Mononuclear cell (primary cell): ENCODE data around the gene MMP15. TPM values are rescaled to one million over a fixed set of nuclear protein-coding genes. Genes with fewer than 3 reads are reported as not detected.
"Not testable (repeated sequence)": the region's sequence is repeated elsewhere in the genome, so short reads cannot be mapped to it uniquely, and the experiment has no call there.

Source experiments
- H3K27me3 ChIP-seq: 2 replicates; pipeline ENCODE4 v1.6.0; 2011; ENCODE audit warnings: low read length, control low read depth; ENCODE audit not compliant: insufficient read depth
- H3K4me1 ChIP-seq: 2 replicates; pipeline ENCODE4 v1.5.1; 2011; ENCODE audit warnings: mild to moderate bottlenecking, low read length, control low read depth; ENCODE audit not compliant: insufficient read depth
- H3K4me3 ChIP-seq: 2 replicates; pipeline ENCODE4 v1.5.1; 2011; ENCODE audit warnings: mild to moderate bottlenecking, low read length, moderate library complexity
- H3K9me3 ChIP-seq: 2 replicates; pipeline ENCODE4 v1.5.1; 2011; ENCODE audit warnings: low read depth, mild to moderate bottlenecking, control low read depth, low read length
- total RNA-seq: library from RNA; depleted of rRNA; stranded (reverse); fragments of >200 nt; gene quantifications from one replicate; pipeline ENCODE4 v1.2.3, GENCODE V29; 2012

Gene MMP15
- total RNA-seq = 0.10 TPM

GRCh38 chr16:58025351-58026138 lies at the start of gene MMP15:
TSS of gene MMP15 (plus strand) at chr16:58025754. CDS start at chr16:58026351, 597 bp downstream.
- Histone ChIP-seq H3K4me3 (peak within 1 kb of the TSS; percentile 45), H3K9me3 (no peaks in the 10 kb centered on the region), H3K27me3 (peaks cover 15% of the 10 kb centered on the region), H3K4me1 (peaks cover 30% of the 10 kb centered on the region)

DNA sequence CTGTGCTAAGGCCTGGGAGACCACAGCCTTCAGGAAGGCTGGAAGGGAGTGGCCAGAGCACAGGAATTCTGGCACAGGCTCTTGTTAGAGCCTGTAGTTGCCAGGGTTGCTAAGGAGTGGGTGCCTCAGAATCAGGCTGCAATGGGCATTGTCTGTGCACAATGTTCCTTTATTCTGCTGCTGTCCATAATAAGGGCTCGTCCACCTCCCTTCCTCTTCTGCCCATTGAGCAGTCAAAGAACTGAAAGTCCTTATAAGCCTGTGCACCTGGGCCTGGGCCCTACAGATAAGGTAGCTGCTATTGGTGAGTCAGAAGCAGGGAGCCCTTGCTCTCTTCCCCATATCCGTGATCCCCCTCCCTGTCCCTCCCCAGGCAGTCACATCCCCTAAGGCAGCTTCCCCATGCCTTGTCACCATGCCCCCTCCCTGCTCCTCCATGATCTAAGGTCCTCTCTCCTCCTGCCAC lies 49.2 kb upstream of the MMP15 start:
- Histone ChIP-seq H3K4me3 (no peak overlapping the region), H3K27me3 (no peaks in the 10 kb centered on the region), H3K9me3 (no peaks in the 10 kb centered on the region), H3K4me1 (no peaks in the 10 kb centered on the region)

DNA sequence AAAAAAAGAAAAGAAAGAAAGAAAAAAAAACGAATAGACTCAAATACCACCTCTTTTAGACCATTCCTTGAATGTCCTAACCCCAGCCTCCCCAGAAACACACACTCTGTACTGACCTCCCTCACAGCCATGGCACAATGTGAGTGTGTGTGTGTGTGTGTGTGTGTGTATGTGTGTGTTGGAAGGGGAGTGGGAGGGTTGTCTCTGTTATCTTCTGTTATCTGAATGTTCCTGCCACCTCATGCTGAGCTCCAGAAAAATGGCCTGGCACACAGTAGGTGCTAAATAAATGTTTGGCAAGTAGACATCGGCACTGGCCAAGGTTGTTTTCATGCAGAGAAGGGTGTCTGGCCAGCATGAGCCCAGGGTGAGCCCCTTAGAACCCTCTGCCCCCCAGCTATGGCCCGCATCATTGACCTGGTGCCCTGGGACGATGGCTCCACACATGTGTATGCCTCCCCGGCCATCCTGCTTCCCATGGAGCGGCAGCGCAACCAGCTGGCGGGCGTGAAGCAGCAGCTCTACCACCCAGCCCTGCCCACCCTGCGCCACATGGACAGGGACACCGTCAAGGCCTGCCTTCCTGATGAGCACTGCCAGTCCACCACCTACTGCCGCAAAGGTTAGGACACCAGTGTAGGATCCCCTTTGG lies 48.0 kb upstream of the MMP15 start:
- Histone ChIP-seq H3K4me1 (no peaks in the 10 kb centered on the region), H3K9me3 (no peaks in the 10 kb centered on the region), H3K27me3 (no peaks in the 10 kb centered on the region), H3K4me3 (no peak overlapping the region)

- not testable (repeated sequence) for H3K27me3 ChIP-seq, H3K4me1 ChIP-seq, H3K4me3 ChIP-seq, H3K9me3 ChIP-seq
Measured at GRCh38 chr16:57978070-57978465, 47.5 kb upstream of the MMP15 start.

DNA sequence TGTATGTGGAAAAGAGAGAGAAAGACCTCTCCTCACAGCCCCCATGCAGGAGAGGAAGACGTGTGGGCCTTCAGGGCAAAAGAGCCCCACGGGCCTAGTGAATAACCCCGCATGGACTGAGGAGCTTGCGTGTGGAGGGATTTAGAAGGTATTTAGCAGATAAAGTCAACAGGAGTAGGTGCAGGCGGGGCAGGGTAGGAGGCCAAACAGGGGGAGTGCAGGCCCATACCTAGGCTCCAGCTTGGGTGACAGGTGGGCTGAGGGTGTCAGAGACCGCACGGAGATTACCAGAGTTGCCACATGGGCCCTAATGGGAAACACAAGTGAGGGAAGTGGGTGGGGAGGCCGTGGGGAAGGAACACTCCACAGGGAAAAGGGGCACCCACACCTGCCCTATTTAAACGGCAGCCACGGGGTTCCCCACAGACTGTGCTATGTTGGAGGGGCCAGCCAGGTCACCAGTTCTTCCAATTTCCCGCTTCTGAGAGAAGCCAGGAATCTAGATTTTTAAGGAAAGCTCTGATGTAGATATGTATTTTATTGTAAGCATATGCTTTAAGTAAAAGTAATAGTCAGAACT lies 46.5 kb upstream of the MMP15 start:
- Histone ChIP-seq H3K27me3 (no peaks in the 10 kb centered on the region), H3K9me3 (no peaks in the 10 kb centered on the region), H3K4me1 (peaks cover 2% of the 10 kb centered on the region), H3K4me3 (no peak overlapping the region)

DNA sequence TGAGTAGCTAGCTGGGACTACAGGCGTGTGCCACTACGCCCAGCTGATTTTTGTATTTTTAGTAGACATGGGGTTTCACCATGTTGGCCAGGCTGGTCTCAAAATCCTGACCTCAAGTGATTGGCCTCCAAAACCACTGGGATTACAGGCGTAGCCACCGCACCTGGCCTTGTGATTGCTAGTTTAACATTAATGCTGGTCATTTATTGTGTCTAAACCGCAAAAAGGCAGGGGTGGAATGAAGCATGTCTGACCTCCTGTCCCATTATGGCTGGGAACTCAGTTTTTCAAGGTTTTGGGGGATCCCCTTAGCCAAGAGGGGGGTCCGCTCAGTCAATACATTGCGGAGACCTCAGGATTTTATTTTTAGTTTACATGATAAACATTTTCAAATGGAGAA lies 43.9 kb upstream of the MMP15 start:
- Histone ChIP-seq H3K4me3 (no peak overlapping the region), H3K4me1 (peaks cover 13% of the 10 kb centered on the region), H3K27me3 (no peaks in the 10 kb centered on the region), H3K9me3 (no peaks in the 10 kb centered on the region)

DNA sequence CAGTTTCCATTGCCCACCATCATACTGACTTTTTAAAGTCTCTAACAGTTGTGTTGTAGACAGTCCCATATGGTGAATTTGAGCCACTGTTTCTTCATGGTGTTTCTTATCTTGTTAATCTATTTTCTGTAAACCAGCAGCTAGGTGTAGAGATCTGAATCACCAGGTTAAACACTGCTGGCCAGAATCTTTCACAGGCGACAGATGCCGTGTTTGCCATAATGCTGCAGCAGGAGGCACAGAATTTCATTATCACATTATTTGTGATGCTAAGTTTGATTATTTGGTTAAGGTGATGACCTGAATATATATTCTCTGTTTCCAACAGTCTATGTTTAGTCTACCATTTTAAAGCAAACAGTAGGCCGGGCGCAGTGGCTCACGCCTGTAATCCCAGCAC lies 43.2 kb upstream of the MMP15 start:
- Histone ChIP-seq H3K4me1 (peaks cover 13% of the 10 kb centered on the region), H3K9me3 (no peaks in the 10 kb centered on the region), H3K4me3 (no peak overlapping the region), H3K27me3 (no peaks in the 10 kb centered on the region)

GRCh38 chr16:57984443-57985203 lies 40.9 kb upstream of the MMP15 start:
- H3K4me1 ChIP-seq = peaks cover 13% of the 10 kb centered on the region
- H3K9me3 ChIP-seq = no peaks in the 10 kb centered on the region
- H3K4me3 ChIP-seq = peak overlapping the region; percentile 40
- H3K27me3 ChIP-seq = no peaks in the 10 kb centered on the region

DNA sequence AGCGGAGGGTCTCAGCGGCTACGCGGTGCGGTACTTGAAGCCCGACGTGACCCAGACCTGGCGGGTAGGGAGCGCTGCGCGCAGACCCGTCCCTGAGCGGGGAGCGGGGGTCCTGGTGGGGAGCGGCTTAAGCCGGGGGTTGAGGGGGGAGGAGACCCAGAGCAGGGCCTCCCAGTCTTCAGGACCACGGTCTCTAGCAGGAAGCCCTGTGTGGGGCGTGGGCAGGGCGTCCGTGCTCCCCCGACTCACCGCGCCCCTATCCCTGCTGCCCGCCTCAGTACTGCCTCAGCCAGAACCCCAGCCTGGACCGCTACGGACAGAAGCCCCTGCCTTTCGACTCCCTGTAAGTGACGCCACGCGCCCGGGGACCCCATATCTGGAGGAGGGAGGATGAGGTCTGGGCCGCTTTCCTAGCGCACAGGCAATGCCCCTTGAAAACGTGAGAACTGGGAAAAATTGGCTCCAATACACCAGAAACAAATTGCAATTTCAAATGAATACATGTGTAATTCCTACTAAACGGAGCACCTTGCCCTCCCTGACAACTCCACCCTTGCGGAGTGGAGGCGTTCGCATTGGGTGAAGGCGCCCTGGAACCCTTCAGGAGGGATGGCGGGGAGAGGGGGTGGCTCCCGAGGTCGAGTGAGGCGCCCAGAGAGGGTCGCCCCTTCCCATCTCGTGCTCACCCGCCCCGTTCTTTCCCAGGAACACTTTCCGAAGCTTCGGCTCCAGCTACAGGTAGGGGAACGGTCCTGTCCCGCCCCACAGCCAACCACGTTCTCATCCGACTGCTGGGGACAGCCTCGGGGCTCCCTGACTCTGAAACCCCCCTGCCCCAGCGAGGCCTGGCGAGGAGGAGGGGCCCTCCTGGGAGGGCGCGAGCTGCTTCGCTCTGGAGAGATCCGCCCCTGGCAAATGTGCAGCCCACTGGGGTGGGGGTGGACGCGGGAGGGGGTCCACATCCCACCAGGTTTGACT lies 40.1 kb upstream of the MMP15 start:
- Histone ChIP-seq H3K4me1 (peaks cover 13% of the 10 kb centered on the region), H3K4me3 (peak overlapping the region; percentile 40), H3K27me3 (no peaks in the 10 kb centered on the region)

DNA sequence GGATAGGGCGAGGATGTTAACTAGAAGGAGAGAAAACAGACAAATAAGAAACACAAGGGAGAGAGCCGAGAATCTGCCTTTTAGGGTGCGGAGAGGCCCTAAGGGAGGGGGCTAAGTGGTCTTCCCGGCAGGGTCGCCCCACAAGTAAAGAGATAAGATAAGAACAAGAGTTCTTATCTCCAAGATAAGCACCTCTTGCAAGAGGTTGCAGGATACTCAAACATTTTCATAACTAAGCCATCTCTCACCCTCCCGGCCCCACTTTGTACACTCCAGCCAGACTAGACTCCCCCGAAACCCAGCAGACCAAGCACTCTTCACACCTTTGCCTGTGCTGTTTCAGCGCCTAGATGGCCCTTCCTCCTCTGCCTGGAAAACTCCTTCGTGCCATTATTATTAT lies 39.4 kb upstream of the MMP15 start:
- H3K27me3 ChIP-seq = no peaks in the 10 kb centered on the region
- no peaks in the 10 kb centered on the region for H3K9me3 ChIP-seq
- no peak overlapping the region for H3K4me3 ChIP-seq
- H3K4me1 ChIP-seq = peaks cover 13% of the 10 kb centered on the region

More for the DNA sequence above, 40.1 kb upstream of the MMP15 start:
- H3K9me3 ChIP-seq = no peaks in the 10 kb centered on the region

- Histone ChIP-seq H3K4me3 (no peak overlapping the region), H3K27me3 (no peaks in the 10 kb centered on the region), H3K4me1 (peaks cover 13% of the 10 kb centered on the region), H3K9me3 (no peaks in the 10 kb centered on the region)
Measured at GRCh38 chr16:57987441-57988177, 37.9 kb upstream of the MMP15 start.

DNA sequence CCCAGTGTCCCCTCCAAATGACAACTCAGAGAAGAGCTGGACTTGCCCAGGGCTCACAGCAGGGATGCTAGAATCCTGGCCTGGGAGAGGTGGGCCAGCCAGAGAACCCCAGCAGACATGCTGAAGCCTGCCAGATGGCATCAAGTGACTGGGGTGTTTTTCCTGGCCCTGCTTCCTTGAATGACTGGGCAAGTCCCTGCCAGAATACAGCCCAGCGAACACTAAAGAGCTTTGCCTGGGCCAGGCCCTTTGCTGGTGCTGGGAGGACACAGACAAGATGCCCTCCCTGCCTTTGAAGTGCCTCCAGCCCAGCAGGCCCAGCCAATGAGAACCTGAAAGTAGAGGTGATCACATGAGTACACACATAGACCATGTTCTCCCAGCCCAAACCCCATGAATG lies 36.6 kb upstream of the MMP15 start:
- no peak overlapping the region for H3K4me3 ChIP-seq
- H3K27me3 ChIP-seq = no peaks in the 10 kb centered on the region
- H3K9me3 ChIP-seq = no peaks in the 10 kb centered on the region
- peaks cover 19% of the 10 kb centered on the region for H3K4me1 ChIP-seq

DNA sequence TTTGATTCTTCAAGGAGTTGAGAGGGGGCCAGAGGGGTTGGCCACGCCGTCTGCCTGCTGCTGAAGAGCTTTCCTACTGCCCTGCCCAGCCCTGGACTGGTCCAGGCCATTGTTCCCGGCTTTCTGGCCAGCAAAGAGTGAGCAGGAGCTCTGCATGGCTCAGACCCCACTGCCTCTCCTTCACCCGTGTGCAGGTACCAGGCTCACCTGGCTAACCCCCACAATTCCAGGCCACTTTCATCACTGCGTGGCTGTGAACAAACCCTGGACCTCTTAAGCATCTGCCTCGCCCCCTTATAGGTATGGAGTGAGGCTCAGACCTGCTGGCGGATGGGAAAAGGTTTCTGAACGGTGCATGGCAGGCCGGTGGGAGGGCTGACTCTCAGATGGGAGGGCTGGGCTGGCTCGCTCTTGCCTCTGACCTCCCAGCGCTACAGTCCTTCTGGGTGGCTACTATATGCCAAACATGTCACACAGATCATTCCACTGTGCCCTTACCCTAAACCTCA lies 33.9 kb upstream of the MMP15 start:
- H3K27me3 ChIP-seq = no peaks in the 10 kb centered on the region
- H3K9me3 ChIP-seq = no peaks in the 10 kb centered on the region
- H3K4me3 ChIP-seq = no peak overlapping the region
- peaks cover 33% of the 10 kb centered on the region for H3K4me1 ChIP-seq
